Heart left ventricle (tissue), 13 donors: Measurements from ENCODE around the gene RXRA.

Experiments used
- POLR2A ChIP-seq, 2 donors: fragments of 450-650 bp; IDR thresholded peaks; one replicate each; pipeline ENCODE4 v1.6.1; 2017; ENCODE audit warnings: antibody characterized with exemption in 2 of 2, mild to moderate bottlenecking in 2 of 2, moderate library complexity in 2 of 2
- TF ChIP-seq, protein P1 (sequence below), 12 donors: fragments of 200-600 bp; sonication (generic) in 4 of 12; IDR thresholded peaks; one replicate each; pipeline versions ENCODE4 v1.5.0 to v1.8.0; 2018 to 2022; ENCODE audit warnings: antibody characterized with exemption in 12 of 12, mild to moderate bottlenecking in 5 of 12
- donor health status: ischemic (EF 13 %, LVEDD 7.1; RV severe dilation, severe dysfunction).
- donor health status: DM: no; HTN: yes; CAD: no.
- donor health status: DM: no; HTN: no; CAD: no.
- donor health status: ischemic (EF 25% LVEDD 6.9; RV normal size, moderate dysfunction).
- donor health status: ischemic (EF 25% LVEDD 5.7; RV mildly dilated, moderate dysfunction).
- donor health status: ischemic (EF 35%, LVEDD 5.7; RV mildly dilated, moderate dysfunction).
- donor health status: nonischemic (EF 11% LVEDD 7.7; RV severe dilation, severe dysfunction).
- donor health status: DM: yes; HTN: yes; CAD: no.
- donor health status: PGD.
- donor health status: ischemic (EF 29% LVEDD 5.4; RV normal size, mild dysfunction).
- donor health status: nonischemic (EF 23%, LVEDD 6.1; RV moderate dilation, normal function).

DNA sequence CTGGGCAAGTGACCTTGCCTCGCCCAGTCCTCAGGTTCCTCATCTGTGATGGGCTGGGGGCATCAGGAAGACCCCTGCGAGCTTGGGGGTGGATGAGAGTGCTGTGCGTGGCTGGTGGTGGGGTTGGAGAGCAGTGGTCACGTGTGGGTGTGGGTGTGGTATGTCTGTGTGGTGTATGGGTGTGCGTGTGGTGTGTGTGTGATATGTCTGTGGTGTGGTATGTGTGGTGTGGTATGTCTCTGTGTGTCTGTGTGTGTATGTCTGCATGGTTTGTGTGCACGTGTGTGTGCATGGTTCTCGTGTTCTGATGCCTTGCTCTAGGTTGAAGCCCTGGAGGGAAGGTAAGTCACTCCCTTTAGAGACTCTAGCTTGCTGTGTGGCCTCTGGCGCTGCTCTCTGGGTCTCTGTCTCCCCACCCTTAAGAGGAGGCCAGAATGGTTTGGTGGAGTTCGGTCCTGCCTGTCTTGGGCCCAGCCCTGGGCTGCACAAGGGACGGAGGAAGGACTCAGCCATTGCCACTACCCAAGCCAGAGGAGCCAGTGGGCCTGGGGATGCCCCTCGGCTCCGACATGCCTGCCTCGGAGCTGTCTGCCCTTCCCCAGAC lies 87.0 kb downstream of the RXRA start:
- TF ChIP-seq POLR2A (IDR thresholded peaks at IDR 0.05) = no peak
- TF ChIP-seq, protein P1, sequence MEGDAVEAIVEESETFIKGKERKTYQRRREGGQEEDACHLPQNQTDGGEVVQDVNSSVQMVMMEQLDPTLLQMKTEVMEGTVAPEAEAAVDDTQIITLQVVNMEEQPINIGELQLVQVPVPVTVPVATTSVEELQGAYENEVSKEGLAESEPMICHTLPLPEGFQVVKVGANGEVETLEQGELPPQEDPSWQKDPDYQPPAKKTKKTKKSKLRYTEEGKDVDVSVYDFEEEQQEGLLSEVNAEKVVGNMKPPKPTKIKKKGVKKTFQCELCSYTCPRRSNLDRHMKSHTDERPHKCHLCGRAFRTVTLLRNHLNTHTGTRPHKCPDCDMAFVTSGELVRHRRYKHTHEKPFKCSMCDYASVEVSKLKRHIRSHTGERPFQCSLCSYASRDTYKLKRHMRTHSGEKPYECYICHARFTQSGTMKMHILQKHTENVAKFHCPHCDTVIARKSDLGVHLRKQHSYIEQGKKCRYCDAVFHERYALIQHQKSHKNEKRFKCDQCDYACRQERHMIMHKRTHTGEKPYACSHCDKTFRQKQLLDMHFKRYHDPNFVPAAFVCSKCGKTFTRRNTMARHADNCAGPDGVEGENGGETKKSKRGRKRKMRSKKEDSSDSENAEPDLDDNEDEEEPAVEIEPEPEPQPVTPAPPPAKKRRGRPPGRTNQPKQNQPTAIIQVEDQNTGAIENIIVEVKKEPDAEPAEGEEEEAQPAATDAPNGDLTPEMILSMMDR (IDR thresholded peaks at IDR 0.05) = no peak
